Stimulated activated CD8-positive, alpha-beta memory T cell treated with anti-CD3 and anti-CD28 coated beads, Interleukin-15, amount 100 ng/mL, for 4 hours (primary cell): Measurements from ENCODE around the gene AGPS.
"Not testable (repeated sequence)": the region's sequence is repeated elsewhere in the genome, so short reads cannot be mapped to it uniquely, and the experiment has no call there.

Experiments used
- DNase-seq, 2 donors: peaks; one replicate each; pipeline ENCODE4 v3.0.0-alpha.2; 2020; ENCODE audit warnings: low read depth in 2 of 2

AGPS gene

DNA sequence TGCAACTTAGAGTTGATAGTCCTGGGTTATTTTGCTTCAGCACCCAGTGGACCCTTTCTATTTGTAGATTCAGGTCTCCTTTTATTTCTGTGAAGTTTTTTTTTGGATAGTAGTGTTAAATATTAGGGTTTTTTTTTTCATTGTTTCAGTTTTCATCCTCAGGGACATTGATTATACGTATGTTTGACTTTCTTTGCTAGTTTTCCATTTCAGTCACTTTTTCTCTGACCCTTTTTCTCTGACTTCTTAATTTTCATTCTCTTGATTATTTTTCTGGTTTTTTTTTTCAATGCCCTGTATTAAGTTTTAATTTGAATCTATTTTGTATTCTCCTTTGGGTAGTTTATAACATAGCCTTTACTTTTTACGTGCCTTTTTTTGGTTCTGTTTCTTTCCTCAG lies 79.4 kb downstream of the AGPS start:
- no peak for DNase-seq

DNA sequence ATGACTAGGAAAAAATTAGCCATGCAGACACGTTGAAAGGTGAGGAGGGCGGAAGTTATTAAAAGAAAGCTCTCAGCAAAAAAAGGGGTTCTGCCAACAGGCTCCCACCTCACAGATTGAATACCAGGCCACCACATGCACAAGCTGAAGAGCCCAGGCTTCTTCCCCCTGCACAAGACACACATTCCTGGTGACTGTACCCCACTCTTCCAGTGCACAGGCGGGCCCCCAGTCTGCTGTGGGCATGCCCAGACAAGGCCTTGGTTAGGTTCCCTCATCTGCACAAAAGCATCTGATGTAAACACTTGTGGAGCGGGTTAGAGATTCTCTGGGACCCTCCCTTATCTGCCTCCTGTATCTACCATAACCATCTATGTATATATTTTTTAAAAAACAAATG lies 81.7 kb downstream of the AGPS start:
- no peak for DNase-seq

- no peak for DNase-seq
These were observed 82.4 kb downstream of the AGPS start for GRCh38 chr2:177474998-177475397.

DNA sequence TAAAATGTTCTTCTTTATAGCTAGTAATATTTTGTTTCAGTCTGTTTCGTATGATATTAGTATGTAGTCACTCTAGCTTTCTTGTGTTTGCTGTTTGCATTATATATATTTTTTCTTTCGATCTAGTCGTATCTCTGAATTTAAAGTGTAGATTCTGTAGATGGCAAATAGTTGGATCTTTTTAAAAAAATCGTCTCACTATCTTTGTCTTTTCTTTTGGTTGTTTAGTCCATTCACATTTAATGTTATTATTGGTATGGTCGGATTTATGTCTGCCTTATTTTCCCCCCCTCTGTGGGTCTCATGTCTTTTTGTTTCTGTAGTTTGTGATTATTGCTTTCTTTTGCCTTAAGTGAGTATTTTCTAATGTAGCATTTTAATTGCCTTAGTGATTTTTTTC lies 84.3 kb downstream of the AGPS start:
- no peak for DNase-seq

GRCh38 chr2:177478029-177478428 lies 85.5 kb downstream of the AGPS start:
- DNase-seq: no peak

DNA sequence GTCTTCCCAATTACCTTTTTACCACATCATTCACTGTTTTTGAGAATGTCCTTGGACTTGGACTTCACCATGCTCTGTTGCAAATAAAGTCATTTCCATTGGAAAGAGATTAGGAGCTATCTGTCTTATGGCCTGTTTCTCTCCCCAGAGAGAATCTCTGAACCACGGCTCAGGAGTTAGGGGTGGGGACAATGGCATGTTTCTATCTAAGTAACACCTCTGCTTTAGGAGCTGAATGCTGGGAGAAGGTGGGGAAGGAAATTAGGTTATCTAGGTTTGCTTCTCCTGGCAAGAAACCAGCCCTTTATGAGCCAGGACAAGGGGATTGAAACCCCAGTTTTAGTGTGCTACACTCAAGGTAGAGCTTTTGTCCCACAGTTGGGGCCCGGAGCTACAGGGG lies 86.3 kb downstream of the AGPS start:
- no peak for DNase-seq

- no peak for DNase-seq
These were observed 89.6 kb downstream of the AGPS start for GRCh38 chr2:177482195-177482594.

DNA sequence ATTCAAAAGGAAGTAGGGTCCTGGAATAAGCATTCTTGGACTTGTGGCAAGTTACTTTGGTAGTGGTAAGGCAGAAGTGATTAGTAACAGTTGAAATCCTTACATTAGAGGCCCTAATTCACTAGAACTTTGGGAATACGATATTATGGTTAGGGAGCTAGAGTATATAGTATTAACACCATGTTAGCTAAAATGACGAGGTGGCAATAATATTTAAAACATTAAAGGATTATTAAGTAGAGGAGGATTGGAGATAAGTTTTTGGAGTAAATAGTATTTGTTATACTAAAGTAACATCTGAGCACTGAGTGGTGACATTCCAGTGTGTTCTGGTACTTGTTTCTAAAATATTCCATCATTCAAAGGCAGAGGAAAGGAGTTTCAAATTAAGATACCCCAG lies 91.0 kb downstream of the AGPS start:
- DNase-seq: no peak

GRCh38 chr2:177484180-177484795 lies 91.7 kb downstream of the AGPS start:
- no peak for DNase-seq

DNA sequence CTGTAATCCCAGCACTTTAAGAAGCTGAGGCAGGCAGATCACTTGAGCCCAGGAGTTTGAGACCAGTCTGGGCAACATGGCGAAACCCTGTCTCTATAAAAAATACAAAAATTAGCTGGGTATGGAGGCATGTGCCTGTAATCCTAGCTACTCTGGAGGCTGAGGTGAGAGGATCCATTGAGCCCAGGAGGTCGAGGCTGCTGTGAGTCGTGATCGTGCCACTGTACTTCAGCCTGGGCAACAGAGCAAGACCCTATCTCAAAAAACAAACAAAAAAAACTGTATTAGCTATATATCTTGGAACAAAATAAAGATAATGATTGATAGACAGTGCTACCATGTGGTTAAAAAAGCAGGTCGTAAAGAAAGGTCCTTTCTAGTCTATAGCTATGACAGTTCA lies 93.1 kb downstream of the AGPS start:
- not testable (repeated sequence) for DNase-seq

- no peak for DNase-seq
These were observed 97.2 kb downstream of the AGPS start for GRCh38 chr2:177489719-177490301.

GRCh38 chr2:177495945-177496344 lies 103.4 kb downstream of the AGPS start:
- DNase-seq: no peak

- DNase-seq: no peak
These were observed 104.3 kb downstream of the AGPS start for GRCh38 chr2:177496921-177497320.

- no peak for DNase-seq
These were observed 108.6 kb downstream of the AGPS start for GRCh38 chr2:177501186-177501585.

- no peak for DNase-seq
These were observed 113.9 kb downstream of the AGPS start for GRCh38 chr2:177506505-177506904.

- no peak for DNase-seq
These were observed 114.4 kb downstream of the AGPS start for GRCh38 chr2:177506998-177507397.

DNA sequence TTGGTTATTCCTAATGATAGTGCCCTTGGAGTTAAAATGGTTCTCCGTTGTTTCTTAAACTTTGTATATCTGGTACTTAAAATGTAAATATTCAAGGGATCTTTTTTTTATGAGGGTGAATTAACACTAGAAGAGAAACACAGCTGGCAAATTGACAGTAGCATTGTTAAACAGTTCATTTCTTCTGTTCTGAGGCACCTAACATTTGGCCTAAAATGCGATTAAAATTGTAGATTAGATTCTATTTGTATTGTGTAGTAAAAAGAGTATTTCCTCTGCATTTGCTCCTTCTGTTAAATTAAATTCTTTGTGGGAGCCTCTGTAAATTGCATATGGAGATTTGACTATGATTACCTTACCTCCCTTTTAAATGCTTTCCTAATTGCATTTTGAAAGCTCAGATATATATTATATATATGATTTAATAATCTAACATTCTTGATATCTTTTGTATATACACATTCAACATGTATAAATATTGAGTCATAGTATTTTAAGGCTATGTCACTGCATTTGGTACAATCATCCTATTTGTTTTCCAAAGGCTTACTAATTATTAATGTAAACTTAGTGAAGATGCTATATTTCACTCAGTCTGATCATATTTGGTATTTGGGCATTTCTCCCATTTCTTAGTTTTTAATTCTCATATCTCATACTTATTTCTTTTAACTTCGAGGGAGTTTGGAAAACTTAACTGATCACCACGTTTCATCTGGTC lies 124.4 kb downstream of the AGPS start:
- DNase-seq: no peak

DNA sequence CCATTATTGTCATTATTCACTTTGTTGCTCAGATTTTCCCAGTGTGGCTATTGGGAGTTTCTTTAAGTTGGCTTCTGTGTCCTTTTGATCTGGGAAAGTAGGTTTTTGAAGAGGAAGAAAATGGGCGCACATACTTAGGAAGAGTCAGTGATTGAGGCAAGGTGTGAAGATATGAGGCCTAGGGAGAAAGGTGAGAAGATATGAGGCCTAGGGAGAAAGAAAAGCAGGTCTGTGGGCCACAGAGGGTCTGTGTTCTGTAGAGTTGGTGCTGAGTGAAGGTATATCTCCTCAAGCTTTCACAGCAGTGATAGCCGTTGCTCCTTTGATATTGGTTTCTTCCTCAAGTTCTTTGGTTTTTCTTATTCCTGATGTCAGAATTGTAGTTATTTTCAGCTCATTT lies 126.2 kb downstream of the AGPS start:
- no peak for DNase-seq

DNA sequence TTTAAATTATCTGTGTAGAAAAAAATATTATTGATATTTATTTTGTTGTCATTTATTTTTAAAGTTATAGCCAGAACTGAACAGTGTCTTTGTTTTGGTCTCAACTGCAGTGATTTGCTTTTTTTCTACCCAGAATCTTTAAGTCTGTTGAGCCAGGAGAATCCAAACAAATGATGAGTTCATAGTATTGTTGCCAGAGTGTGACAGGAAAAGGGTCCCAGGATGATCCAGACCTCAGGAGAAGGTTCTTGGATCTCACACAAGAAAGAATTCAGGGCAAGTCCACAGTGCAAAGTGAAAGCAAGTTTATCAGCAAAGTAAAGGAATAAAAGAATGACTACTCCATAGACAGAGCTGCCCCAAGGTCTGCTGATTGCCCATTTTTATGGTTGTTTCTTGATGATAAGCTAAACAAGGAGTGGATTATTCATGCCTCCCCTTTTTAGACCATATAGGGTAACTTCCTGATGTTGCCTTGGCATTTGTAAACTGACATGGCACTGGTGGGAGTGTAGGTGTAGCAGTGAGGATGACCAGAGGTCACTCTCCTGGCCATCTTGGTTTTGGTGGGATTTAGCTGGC lies 127.1 kb downstream of the AGPS start:
- DNase-seq: no peak

DNA sequence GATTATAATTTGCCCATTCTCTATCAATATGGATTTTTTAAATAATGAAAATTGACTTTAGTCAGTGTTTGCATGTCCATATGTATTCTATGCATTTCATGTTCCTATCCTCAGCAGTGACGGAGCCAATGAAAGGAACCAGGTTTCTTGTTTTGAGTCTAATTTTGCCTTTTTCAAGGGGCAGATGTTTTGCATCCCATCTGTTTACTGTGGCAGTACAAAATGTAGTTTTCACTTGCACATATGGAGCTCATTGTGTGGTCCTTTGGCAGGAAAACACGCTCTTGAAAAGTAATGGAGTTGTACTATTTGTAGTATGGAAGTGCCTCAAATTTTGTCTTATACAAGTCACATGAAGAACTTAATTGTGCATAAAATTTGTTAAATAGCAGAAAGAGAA lies 127.8 kb downstream of the AGPS start:
- no peak for DNase-seq

DNA sequence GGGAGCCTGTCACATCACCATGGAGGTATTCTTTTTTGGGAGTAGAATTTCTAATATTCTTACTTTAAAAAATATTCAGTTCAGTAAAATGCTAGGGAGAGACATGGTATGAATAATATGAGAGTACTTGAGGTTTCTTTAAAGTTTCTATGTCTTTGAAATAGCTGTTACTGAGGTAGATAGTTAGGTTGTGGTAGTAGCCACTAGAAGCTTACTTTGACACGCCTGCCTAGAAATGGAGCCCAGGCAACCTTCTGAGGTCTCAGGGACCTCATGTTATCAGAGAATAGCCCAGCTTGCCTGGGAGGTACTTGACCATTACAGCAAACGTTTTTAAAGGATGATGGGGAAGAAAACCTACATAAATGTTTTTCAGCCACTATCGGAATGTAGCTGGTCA lies 131.2 kb downstream of the AGPS start:
- no peak for DNase-seq

DNA sequence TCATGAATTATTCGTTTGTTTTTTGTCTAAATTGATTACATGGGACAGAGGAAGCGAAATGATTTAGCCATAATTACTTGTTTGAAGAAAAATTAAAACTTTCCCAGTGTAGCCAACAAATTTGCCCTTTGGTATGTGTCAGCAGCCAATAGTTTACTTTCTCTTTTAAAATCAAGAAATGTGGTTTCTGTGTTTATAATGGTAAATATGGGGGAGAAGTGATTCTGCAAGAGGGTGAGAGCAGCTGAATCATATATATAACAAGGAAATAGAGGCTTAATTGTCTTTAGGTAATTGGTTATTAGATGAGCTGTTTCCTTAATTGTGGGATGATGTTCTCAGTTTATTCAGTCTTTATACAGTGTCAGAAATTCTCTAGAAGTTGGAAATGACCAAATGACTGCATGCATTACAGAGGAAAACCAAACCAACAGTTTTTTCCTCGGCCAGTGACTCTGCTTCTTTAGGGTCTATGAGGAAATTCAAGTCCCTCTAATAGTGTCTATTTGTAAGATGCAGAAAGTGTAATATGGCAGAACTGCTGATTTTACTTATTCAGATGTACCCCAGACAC lies 132.9 kb downstream of the AGPS start:
- DNase-seq: no peak
